Measurements from ENCODE around the gene ATAD3B.
A peak's percentile ranks its signal among the peaks of the same experiment; 100 is the strongest.
"Not testable (repeated sequence)": the region's sequence is repeated elsewhere in the genome, so short reads cannot be mapped to it uniquely, and the experiment has no call there.

ATAD3B gene

DNA sequence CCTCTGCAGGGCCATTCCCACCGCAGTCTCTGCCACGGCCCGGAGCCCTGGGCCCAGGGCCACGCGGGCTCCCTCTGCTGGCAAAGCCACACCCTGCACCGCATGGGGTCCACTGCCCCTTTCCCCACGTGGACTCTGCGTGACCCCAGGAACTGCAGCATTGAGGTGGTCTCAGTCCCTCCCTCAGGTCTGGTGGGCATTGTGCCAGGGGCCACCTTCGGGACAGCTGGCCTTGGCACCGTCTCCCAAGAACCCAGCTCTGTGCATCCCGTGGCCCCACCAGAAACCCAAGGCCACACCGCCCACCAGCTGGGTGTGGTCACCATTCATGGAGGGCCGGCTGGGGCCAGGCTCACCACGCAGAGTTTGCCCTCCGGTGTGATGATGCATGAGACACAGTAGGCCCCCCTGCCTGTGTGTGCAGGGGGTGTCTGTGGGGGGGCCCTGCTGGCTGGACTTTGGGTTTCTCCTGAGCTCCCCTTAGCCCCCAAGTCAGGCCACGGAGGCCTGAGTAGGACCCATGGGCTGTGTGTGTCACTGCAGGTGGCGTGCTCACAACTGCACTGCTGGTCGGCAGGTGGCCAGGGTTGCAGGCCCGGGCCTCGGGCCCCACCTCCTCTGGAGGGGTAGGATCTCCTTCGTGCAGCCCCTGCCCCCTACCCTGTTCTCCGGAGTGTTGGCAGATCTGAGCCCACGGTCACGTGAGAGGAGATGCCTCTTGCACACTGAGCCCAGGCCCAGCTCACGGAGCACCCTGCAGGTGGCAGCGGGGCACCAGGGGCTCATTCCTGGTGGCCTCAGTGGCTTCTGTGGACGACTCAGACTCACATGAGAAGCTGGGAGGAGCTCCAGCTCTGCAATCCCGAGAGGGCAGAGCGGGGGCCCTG is 30.3 kb upstream of the ATAD3B start:
- H3K4me3 ChIP-seq (ENCODE audit: low read length), result no peak overlapping the region
- TF ChIP-seq, protein P1, sequence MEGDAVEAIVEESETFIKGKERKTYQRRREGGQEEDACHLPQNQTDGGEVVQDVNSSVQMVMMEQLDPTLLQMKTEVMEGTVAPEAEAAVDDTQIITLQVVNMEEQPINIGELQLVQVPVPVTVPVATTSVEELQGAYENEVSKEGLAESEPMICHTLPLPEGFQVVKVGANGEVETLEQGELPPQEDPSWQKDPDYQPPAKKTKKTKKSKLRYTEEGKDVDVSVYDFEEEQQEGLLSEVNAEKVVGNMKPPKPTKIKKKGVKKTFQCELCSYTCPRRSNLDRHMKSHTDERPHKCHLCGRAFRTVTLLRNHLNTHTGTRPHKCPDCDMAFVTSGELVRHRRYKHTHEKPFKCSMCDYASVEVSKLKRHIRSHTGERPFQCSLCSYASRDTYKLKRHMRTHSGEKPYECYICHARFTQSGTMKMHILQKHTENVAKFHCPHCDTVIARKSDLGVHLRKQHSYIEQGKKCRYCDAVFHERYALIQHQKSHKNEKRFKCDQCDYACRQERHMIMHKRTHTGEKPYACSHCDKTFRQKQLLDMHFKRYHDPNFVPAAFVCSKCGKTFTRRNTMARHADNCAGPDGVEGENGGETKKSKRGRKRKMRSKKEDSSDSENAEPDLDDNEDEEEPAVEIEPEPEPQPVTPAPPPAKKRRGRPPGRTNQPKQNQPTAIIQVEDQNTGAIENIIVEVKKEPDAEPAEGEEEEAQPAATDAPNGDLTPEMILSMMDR (conservative IDR thresholded peaks at IDR 0.05; ENCODE audit: low read depth, low read length), result peak; percentile 96
- no peak for DNase-seq (ENCODE audit: low read depth)

DNA sequence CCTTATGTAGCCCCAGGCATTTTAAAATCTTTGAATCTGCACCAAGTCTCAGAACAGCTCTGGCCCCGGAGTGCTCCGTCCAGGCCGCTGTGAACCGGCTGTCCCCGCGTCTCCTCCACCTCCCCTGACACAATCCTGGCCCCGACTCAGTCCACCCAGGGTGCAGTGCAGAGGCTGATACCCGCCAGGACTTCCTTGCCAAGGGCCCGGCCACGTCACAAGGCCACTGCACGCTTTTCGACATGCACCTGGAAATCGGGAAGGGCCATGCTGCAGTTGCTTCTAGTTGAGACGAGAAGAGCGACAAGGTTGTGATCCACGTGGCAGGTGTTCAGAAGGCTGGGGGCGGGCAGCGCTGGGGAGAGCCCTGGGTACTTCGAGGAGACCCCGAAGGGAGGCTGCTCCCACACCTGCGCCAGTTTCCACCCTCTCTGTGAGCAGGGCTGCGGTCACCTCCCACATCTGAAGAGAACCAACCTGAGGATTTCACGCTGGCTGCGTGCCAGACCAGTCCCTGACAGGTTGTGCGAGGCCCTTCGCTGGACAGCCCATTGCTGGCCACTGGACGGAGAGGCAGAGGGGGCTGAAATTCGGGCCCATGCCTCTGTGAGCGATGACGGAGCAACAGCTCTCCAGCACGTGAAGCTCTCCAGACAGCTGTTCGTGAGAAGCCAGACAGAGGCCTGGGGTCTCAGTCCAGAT is 29.3 kb upstream of the ATAD3B start:
- TF ChIP-seq, protein P1 (conservative IDR thresholded peaks at IDR 0.05; ENCODE audit: low read depth, low read length), result no peak
- H3K4me3 ChIP-seq (ENCODE audit: low read length), result no peak overlapping the region
- DNase-seq (ENCODE audit: low read depth), result no peak

DNA sequence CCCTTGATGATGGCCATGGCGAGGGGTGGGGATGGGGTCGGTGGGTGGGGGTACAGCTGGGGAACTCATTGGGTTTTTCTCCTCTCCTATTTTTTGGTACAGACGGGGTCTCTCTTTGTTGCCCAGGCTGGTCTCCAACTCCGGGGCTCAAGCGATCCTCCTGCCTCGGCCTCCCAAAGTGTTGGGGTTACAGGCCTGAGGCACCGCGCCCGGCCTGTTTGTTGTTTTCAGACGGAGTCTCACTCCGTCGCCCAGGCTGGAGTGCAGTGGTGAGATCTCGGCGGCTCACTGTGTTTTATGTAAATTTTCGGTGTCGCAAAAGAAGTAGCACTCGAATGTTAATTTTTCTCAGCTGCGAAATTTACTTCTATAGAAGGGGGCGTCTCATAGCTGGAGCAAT is 24.9 kb upstream of the ATAD3B start:
- not testable (repeated sequence) for DNase-seq (ENCODE audit: low read depth); H3K4me3 ChIP-seq (ENCODE audit: low read length)

DNA sequence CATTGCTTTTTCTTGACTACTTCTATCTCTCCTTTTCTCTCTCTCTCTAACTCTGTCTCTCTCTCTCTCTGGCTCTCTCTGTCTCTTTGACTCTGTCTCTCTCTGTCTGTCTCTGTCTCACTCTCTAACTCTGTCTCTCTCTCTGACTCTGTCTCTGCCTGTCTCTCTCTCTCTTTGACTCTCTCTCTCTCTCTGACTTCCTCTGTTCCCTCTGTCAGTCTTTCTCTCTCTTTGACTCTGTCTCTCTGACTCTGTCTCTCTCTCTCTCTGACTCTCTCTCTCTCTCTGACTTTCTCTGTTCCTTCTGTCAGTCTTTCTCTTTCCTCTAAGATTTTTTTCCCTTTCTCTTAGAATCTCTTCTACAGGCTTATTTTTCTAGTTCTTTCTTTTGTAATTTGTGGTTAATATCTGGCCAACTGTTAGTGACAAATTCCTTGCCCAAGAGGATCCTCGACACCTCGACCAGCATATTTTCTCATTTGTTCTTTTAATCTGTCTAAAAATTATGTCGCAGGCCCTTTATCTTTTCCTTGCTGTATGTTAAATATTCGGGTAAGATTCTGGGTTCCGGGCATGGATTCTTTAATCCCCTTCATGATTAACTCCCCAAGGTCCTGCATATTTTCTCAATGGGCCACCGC is 22.3 kb upstream of the ATAD3B start, which contains the start of gene ATAD3C:
Gene ATAD3C, plus strand, starts transcription at position 591 of the 641 bp plus-strand sequence. CDS start 995 bp downstream, outside the sequence.
- DNase-seq (ENCODE audit: low read depth), result no peak
- TF ChIP-seq, protein P1 (conservative IDR thresholded peaks at IDR 0.05; ENCODE audit: low read depth, low read length), result no peak
- no peak within 1 kb of the TSS for H3K4me3 ChIP-seq (ENCODE audit: low read length)

DNA sequence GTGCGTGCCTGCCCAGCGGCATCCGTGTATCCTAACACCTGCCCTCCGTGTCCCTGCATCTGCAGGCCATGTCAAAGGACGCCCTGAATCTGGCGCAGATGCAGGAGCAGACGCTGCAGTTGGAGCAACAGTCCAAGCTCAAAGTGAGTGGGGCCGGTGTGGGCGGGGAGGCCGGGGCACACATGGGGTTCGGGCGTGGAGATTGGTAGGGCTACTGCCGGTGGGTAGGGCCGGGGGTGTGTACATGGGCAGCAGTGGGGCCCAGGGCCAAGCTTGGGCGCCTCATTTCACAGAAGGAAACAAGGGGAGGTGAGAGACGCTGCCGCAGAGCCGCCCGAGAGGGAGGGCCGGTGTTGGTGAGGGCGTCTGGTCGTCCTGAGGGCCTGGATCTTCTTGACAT is 20.9 kb upstream of the ATAD3B start:
- not testable (repeated sequence) for DNase-seq (ENCODE audit: low read depth); H3K4me3 ChIP-seq (ENCODE audit: low read length)

DNA sequence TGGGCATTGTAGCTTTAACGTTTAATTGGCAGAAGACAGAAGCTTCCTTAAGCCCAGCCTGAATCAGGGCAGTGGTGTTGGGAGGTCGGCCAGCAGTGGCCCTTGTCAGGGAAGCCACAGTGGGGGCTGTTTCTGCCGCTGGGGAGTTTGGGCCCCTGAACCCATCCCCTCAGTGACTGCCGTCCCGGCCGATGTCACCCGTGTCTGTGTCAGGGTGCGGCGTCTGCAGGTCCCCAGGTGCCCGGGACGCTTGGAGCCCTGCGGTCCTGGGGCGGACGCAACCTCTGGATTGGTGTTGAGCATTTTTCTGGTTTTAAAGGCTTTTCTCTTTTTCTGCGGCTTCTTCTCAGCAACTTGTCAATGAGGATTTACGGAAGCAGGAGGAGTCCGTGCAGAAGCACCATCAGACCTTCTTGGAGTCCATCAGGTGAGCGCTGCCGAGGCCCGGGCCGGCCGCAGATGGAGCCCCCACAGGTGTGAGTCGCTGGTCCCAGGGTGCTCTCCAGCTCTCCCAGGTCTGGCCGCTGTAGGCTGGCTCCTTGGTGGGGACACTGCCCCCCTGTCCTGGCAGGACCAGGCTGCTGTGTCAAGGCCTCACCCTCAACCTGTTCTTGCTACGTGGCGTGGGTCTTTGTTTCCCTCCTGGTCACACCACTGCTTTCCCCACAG is 19.7 kb upstream of the ATAD3B start:
- TF ChIP-seq, protein P1 (conservative IDR thresholded peaks at IDR 0.05; ENCODE audit: low read depth, low read length), result no peak
- H3K4me3 ChIP-seq (ENCODE audit: low read length), result no peak overlapping the region
- no peak for DNase-seq (ENCODE audit: low read depth)

DNA sequence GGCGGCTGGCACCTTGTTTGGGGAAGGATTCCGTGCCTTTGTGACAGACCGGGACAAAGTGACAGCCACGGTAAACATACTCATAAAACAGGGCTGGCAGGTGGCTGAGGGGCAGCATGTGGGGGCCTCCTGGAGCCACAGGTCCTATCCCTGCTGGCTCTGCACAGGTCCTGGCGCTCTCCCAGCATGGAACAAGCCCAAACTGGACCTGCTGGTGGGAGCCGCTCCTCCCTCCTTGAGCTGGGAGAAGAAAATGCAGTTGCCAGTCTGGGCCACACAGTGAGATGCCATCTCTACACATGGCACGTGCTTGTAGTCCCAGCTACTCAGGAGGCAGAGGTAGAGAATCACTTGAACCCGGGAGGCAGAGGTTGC is 19.2 kb upstream of the ATAD3B start:
- DNase-seq (ENCODE audit: low read depth); H3K4me3 ChIP-seq (ENCODE audit: low read length): not testable (repeated sequence)

DNA sequence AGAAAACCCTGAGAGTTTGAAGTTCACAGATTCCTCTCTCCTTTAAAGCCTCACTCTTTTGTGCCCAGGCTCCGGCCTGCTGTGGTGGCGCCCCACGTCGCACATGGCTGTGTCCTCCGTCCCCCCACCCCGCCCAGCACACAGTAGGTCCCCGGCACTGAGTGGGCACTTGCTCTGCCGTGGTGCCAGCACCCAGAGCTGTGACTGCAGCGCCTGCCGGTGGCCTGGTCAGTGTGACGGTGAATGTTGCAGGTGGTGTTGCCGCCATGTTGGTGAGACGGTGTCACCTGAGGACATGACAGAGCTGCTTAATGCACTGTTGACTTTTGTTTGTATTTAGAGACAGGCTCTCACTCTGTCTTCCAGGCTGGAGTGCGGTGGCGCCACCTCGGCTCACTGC is 18.7 kb upstream of the ATAD3B start:
- TF ChIP-seq, protein P1 (conservative IDR thresholded peaks at IDR 0.05; ENCODE audit: low read depth, low read length), result no peak
- no peak for DNase-seq (ENCODE audit: low read depth)
- no peak overlapping the region for H3K4me3 ChIP-seq (ENCODE audit: low read length)

DNA sequence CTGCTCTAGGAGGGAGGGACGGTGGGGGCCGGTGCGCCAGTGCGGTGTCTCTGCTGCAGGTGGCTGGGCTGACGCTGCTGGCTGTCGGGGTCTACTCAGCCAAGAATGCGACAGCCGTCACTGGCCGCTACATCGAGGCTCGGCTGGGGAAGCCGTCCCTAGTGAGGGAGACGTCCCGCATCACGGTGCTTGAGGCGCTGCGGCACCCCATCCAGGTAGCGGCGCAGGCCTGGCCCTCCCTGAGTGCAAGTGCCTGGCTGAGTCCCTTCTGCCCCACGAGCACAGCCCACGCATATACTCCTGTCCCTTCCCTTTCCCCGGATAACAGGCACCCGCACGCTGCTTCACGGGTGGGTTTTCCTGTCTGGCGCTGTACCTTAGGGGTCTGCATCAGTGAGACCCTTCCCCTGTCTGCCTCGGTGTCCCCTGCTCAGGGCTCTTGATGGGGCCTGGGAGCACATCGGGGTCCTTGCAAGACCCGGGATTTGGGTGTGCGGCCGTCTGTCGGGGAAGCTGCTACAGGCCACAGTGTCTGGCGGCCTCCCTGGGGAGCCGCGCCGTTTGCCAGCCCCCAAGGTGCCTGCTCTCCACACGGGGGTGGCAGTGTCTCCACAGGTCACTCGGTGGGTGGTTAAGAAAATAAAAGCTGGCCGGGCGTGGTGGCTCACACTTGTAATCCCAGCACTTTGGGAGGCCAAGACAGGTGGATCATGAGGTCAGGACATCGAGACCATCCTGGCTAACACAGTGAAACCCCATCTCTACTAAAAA is 17.1 kb upstream of the ATAD3B start:
- not testable (repeated sequence) for H3K4me3 ChIP-seq (ENCODE audit: low read length); DNase-seq (ENCODE audit: low read depth)

Measured in retinal pigment epithelial cell (primary cell).